Activated CD8-positive, alpha-beta T cell treated with anti-CD3 and anti-CD28 coated beads for 36 hours (primary cell): ENCODE results near the gene ADAMTS17. TPM values are rescaled to one million over a fixed set of nuclear protein-coding genes. Genes with fewer than 3 reads are reported as not detected.

Experiments used
- ATAC-seq: fragments of 200-7000 bp; cut with Tn5 transposase; one replicate; pipeline ENCODE4 v1.10.0; 2021; ENCODE audit warnings: mild to moderate bottlenecking, moderate library complexity
- CTCF ChIA-PET: fragments of 350-600 bp; sonication (Branson Sonifier 250); formaldehyde crosslinking; loops from one replicate; lab custom pipeline; 2021; ENCODE audit warnings: antibody characterized with exemption; lab: Charles Lee
- POLR2A ChIA-PET: fragments of 350-600 bp; sonication (Branson Sonifier 250); formaldehyde crosslinking; loops from one replicate; lab custom pipeline; 2021; ENCODE audit warnings: antibody characterized with exemption; lab: Charles Lee
- DNase-seq: peaks from one replicate; pipeline ENCODE4 v3.0.0-alpha.2; 2020
- H3K27ac Mint-ChIP-seq: one replicate; pipeline ENCODE4 v1.8.0; 2021; ENCODE audit warnings: mild to moderate bottlenecking, mixed read lengths
- H3K27me3 Mint-ChIP-seq: one replicate; pipeline ENCODE4 v1.8.0; 2021; ENCODE audit warnings: mixed read lengths
- H3K36me3 Mint-ChIP-seq: one replicate; pipeline ENCODE4 v1.8.0; 2021; ENCODE audit warnings: low read depth, mixed read lengths
- H3K4me1 Mint-ChIP-seq: one replicate; pipeline ENCODE4 v1.8.0; 2021; ENCODE audit warnings: low read depth, mixed read lengths
- H3K4me3 Mint-ChIP-seq: one replicate; pipeline ENCODE4 v1.8.0; 2021; ENCODE audit warnings: mild to moderate bottlenecking, moderate library complexity, mixed read lengths
- H3K9me3 Mint-ChIP-seq: one replicate; pipeline ENCODE4 v1.8.0; 2021; ENCODE audit warnings: mixed read lengths
- intact Hi-C: fragments of 100-400 bp; cut with micrococcal nuclease; formaldehyde crosslinking; loops from one replicate; pipeline ENCODE4 v1.10.0; 2022
- total RNA-seq, 2 experiments: library from RNA; stranded (reverse); gene quantifications; one replicate each; pipeline ENCODE4 v1.2.3, GENCODE V29; 2021
- TF ChIP-seq, protein P1 (sequence below): fragments of 200-600 bp; IDR thresholded peaks from one replicate; pipeline ENCODE4 v1.8.0; 2022; ENCODE audit warnings: antibody characterized with exemption, mild to moderate bottlenecking

Gene ADAMTS17
- total RNA-seq, 2 experiments from 2014 or later: 0.60 to 1.5 TPM

- intact Hi-C loops: no loop called here
- ChIA-PET POLR2A (no interaction called here), CTCF (no interaction called here)
- ATAC-seq (no peak), DNase-seq (no peak)
- Mint-ChIP-seq H3K36me3 (no peaks in the 10 kb centered on the region), H3K27ac (no peak overlapping the region), H3K4me3 (no peak overlapping the region), H3K4me1 (peaks cover 18% of the 10 kb centered on the region), H3K27me3 (peaks cover 2% of the 10 kb centered on the region), H3K9me3 (no peaks in the 10 kb centered on the region)
- TF ChIP-seq, protein P1, sequence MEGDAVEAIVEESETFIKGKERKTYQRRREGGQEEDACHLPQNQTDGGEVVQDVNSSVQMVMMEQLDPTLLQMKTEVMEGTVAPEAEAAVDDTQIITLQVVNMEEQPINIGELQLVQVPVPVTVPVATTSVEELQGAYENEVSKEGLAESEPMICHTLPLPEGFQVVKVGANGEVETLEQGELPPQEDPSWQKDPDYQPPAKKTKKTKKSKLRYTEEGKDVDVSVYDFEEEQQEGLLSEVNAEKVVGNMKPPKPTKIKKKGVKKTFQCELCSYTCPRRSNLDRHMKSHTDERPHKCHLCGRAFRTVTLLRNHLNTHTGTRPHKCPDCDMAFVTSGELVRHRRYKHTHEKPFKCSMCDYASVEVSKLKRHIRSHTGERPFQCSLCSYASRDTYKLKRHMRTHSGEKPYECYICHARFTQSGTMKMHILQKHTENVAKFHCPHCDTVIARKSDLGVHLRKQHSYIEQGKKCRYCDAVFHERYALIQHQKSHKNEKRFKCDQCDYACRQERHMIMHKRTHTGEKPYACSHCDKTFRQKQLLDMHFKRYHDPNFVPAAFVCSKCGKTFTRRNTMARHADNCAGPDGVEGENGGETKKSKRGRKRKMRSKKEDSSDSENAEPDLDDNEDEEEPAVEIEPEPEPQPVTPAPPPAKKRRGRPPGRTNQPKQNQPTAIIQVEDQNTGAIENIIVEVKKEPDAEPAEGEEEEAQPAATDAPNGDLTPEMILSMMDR: no peak
These were observed 111.0 kb downstream of the ADAMTS17 start for GRCh38 chr15:100230784-100231183.

DNA sequence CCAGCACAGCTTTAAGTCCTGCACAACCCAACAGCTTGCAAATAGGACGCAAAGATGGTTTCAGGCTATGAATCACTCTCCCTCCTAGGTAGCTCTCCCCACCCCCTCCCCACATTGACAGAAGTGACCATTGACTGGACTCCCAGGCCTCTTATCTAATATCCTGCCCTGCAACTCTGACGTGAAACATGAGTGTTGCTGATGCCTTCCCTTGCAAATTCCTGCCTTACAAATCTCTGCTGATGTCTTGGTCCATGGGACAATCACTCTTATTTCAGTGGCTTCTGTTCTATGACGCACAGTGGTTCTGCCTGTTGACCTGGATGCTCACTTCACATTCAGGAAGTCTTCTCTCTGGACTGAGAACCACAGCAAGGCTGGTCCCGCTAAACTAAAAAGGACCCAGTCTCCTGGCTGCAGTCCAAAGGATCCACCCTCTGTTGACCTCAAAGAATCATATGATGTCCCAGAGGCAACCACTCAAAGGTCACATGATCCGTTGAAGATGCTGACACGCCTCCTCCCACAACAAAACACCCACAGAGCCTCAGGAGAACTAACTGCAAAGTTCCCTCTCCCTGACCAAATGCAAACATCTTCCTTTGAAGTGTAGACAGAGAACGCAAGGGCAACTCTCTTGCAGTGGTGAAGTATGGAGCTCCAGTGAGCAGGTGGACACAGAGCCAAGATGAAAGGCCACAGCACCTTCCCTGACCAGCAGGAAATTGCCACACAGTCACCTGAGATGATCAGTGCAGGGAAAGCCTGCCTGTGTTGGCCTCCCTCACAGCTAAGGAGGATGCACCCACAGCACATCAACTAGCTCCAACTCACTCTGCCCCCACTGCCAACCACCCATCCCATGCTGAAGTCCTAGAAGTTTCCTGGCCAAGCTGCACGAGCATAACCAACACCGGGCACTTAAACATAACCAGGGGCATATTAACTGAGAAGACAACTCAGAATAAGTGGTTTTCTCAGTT lies 112.3 kb downstream of the ADAMTS17 start:
- Mint-ChIP-seq H3K27ac (no peak overlapping the region), H3K27me3 (peaks cover 2% of the 10 kb centered on the region), H3K36me3 (no peaks in the 10 kb centered on the region), H3K9me3 (no peaks in the 10 kb centered on the region), H3K4me1 (peaks cover 25% of the 10 kb centered on the region), H3K4me3 (peak overlapping the region; percentile 4)
- CTCF ChIA-PET: interaction anchor here (0.8 kb wide), 1 partner anchor 120 kb away, joined by 4 read pairs; no protein-coding TSS in a partner anchor
- ATAC-seq (no peak), DNase-seq (peak; percentile 25)
- POLR2A ChIA-PET: no interaction called here
- intact Hi-C loops: no loop called here
- TF ChIP-seq, protein P1: no peak

GRCh38 chr15:100227781-100228180 lies 114.0 kb downstream of the ADAMTS17 start:
- ChIA-PET CTCF (no interaction called here), POLR2A (no interaction called here)
- Mint-ChIP-seq H3K9me3 (no peaks in the 10 kb centered on the region), H3K4me1 (peaks cover 31% of the 10 kb centered on the region), H3K36me3 (no peaks in the 10 kb centered on the region), H3K27me3 (peaks cover 2% of the 10 kb centered on the region), H3K27ac (no peak overlapping the region), H3K4me3 (no peak overlapping the region)
- ATAC-seq (no peak), DNase-seq (no peak)
- TF ChIP-seq, protein P1: no peak
- intact Hi-C loops: no loop called here

DNA sequence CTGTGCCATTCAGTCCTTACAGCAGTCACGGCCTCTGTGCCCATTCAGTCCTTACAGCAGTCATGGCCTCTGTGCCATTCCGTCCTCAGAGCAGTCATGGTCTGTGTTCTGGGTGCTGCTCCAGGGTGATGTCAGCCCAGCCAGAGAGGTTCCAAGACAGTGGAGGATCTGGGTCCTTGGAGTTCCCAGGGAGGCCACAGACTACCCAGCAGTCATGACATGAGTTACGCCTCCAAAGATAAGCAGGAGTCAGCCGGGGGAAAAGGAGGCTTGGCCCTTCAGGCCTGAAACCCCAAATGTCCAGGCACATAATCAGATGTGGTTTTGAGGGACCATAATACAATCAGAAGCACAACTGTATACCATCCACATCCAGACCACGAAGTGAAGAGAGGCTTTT lies 115.7 kb downstream of the ADAMTS17 start:
- POLR2A ChIA-PET: no interaction called here
- H3K27ac Mint-ChIP-seq: no peak overlapping the region
- TF ChIP-seq, protein P1: no peak
- ATAC-seq (no peak), DNase-seq (no peak)
- peaks cover 2% of the 10 kb centered on the region for H3K27me3 Mint-ChIP-seq
- no peaks in the 10 kb centered on the region for H3K9me3 Mint-ChIP-seq
- peaks cover 31% of the 10 kb centered on the region for H3K4me1 Mint-ChIP-seq
- CTCF ChIA-PET: no interaction called here
- intact Hi-C loops: no loop called here
- no peak overlapping the region for H3K4me3 Mint-ChIP-seq
- no peaks in the 10 kb centered on the region for H3K36me3 Mint-ChIP-seq
